ENCODE data around the gene RFLNA.
"Not testable (repeated sequence)": the region's sequence is repeated elsewhere in the genome, so short reads cannot be mapped to it uniquely, and the experiment has no call there.

Gene RFLNA

GRCh38 chr12:124282287-124282686 is 12.6 kb upstream of the RFLNA start:
- DNase-seq (ENCODE audit: low spot score) (no peak), FAIRE-seq (no peak)

- DNase-seq (ENCODE audit: low spot score), result no peak
- FAIRE-seq, result no peak
Measured at GRCh38 chr12:124283326-124283725, 11.6 kb upstream of the RFLNA start.

GRCh38 chr12:124284368-124284767 is 10.5 kb upstream of the RFLNA start:
- no peak for FAIRE-seq
- no peak for DNase-seq (ENCODE audit: low spot score)

GRCh38 chr12:124286414-124286813 is 8.5 kb upstream of the RFLNA start:
- DNase-seq (ENCODE audit: low spot score), result no peak

GRCh38 chr12:124286971-124287370 is 7.9 kb upstream of the RFLNA start:
- no peak for FAIRE-seq

More at GRCh38 chr12:124286414-124286813, 8.5 kb upstream of the RFLNA start:
- FAIRE-seq, result no peak

GRCh38 chr12:124289634-124290600 is 5.0 kb upstream of the RFLNA start:
- peak; percentile 14 for DNase-seq (ENCODE audit: low spot score)

More at GRCh38 chr12:124286971-124287370, 7.9 kb upstream of the RFLNA start:
- DNase-seq (ENCODE audit: low spot score), result no peak

GRCh38 chr12:124292385-124292784 is 2.5 kb upstream of the RFLNA start:
- FAIRE-seq, result no peak
- DNase-seq (ENCODE audit: low spot score), result no peak

More at GRCh38 chr12:124289634-124290600, 5.0 kb upstream of the RFLNA start:
- no peak for FAIRE-seq

GRCh38 chr12:124293286-124294003 is 1.4 kb upstream of the RFLNA start:
- DNase-seq (ENCODE audit: low spot score), result no peak
- no peak for FAIRE-seq

- FAIRE-seq, result no peak
Measured at GRCh38 chr12:124295431-124296058, 652 bp downstream of the RFLNA start.

GRCh38 chr12:124296295-124296915 is 1.5 kb downstream of the RFLNA start:
- DNase-seq (ENCODE audit: low spot score) (no peak), FAIRE-seq (no peak)

More at GRCh38 chr12:124295431-124296058, 652 bp downstream of the RFLNA start:
- DNase-seq (ENCODE audit: low spot score), result no peak

GRCh38 chr12:124296916-124297351 is 2.0 kb downstream of the RFLNA start:
- DNase-seq (ENCODE audit: low spot score), result no peak
- FAIRE-seq, result no peak

- FAIRE-seq, result no peak
- no peak for DNase-seq (ENCODE audit: low spot score)
Measured at GRCh38 chr12:124297389-124297788, 2.5 kb downstream of the RFLNA start.

- no peak for DNase-seq (ENCODE audit: low spot score)
- FAIRE-seq, result no peak
Measured at GRCh38 chr12:124297856-124298255, 3.0 kb downstream of the RFLNA start.

- FAIRE-seq (no peak), DNase-seq (ENCODE audit: low spot score) (no peak)
Measured at GRCh38 chr12:124298685-124299410, 4.0 kb downstream of the RFLNA start.

GRCh38 chr12:124299628-124300388 is 4.9 kb downstream of the RFLNA start:
- no peak for DNase-seq (ENCODE audit: low spot score)
- FAIRE-seq, result no peak

GRCh38 chr12:124300657-124301056 is 5.8 kb downstream of the RFLNA start:
- DNase-seq (ENCODE audit: low spot score); FAIRE-seq: not testable (repeated sequence)

- no peak for DNase-seq (ENCODE audit: low spot score)
- no peak for FAIRE-seq
Measured at GRCh38 chr12:124301084-124301654, 6.3 kb downstream of the RFLNA start.

GRCh38 chr12:124302241-124302806 is 7.4 kb downstream of the RFLNA start:
- FAIRE-seq, result no peak
- DNase-seq (ENCODE audit: low spot score), result no peak

Measured in RCC 7860 (cell line).